Testis (tissue), 2 donors: ENCODE measurements around the gene SLC7A14.

Source experiments
- POLR2A ChIP-seq: fragments of 450-650 bp; IDR thresholded peaks from one replicate; pipeline ENCODE4 v1.6.1; 2017; ENCODE audit warnings: antibody characterized with exemption, mild to moderate bottlenecking, moderate library complexity
- TF ChIP-seq, protein P1 (sequence below), 3 experiments: fragments of 450-650 bp in 2 of 3; fragments of 200-600 bp in 1 of 3; sonication (generic) in 1 of 3; IDR thresholded peaks; one replicate each; pipeline ENCODE4 v1.5.1; 2016 to 2019; ENCODE audit warnings: antibody characterized with exemption in 3 of 3, mild to moderate bottlenecking in 2 of 3, moderate library complexity in 1 of 3

DNA sequence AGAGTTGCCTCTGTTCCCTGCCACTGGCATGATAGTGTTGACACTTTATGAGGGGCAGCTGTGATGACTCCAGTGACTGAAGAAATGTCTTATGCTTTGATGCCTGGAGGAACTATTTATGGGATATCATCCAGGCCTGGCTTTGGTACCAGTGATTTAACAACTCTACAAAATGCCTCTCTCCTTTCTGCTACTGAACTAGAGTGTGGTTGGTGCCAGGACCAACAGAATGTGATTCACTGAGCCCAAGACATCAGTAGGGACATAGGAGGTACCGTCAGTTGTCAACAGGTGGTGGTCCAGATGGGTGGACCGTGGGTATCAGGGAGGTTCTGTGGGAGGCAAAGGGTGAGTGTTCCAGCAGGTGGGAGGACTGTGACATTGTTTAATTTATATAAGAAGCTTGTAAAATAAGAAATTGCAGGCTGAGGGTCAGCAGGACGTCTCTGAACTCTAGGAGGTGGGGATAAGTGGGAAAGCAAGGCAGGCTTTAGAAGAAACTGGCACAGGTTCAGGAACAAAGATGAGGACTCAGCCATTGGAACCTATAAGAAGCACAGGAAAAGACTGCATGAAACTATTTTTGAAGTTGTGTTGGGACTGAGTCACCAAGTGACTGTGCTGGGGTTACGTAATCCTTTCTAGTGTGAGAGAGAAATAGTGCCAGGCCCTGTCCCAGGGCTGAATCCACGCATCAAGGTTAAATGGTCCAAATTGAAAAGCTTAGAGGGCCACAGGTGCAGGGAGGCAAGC is 28.5 kb upstream of the SLC7A14 start:
- TF ChIP-seq, protein P1, sequence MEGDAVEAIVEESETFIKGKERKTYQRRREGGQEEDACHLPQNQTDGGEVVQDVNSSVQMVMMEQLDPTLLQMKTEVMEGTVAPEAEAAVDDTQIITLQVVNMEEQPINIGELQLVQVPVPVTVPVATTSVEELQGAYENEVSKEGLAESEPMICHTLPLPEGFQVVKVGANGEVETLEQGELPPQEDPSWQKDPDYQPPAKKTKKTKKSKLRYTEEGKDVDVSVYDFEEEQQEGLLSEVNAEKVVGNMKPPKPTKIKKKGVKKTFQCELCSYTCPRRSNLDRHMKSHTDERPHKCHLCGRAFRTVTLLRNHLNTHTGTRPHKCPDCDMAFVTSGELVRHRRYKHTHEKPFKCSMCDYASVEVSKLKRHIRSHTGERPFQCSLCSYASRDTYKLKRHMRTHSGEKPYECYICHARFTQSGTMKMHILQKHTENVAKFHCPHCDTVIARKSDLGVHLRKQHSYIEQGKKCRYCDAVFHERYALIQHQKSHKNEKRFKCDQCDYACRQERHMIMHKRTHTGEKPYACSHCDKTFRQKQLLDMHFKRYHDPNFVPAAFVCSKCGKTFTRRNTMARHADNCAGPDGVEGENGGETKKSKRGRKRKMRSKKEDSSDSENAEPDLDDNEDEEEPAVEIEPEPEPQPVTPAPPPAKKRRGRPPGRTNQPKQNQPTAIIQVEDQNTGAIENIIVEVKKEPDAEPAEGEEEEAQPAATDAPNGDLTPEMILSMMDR (IDR thresholded peaks at IDR 0.05), result no peak
- TF ChIP-seq POLR2A, result no peak
